PC-3 (cell line): Measurements from ENCODE around the gene BCAS3.

ENCODE experiments used
- CTCF ChIP-seq: fragments of 300-600 bp; sonication (generic); conservative IDR thresholded peaks from 2 replicates; pipeline ENCODE4 v1.5.1; 2017; ENCODE audit warnings: antibody characterized with exemption, low read depth, mild to moderate bottlenecking, low read length
- EZH2 ChIP-seq: fragments of 300-600 bp; sonication (generic); IDR thresholded peaks from one replicate; pipeline ENCODE4 v1.6.1; 2017; ENCODE audit warnings: antibody characterized with exemption, mild to moderate bottlenecking, low read length; ENCODE audit not compliant: unreplicated experiment
- EZH2phosphoT487 ChIP-seq: fragments of 300-600 bp; sonication (generic); IDR thresholded peaks from 2 replicates; pipeline ENCODE4 v1.6.1; 2018; ENCODE audit warnings: mild to moderate bottlenecking, antibody characterized with exemption, low read length, borderline replicate concordance

GRCh38 chr17:60809421-60809820 lies 131.8 kb downstream of the BCAS3 start:
- no peak for TF ChIP-seq CTCF
- TF ChIP-seq EZH2 = no peak
- TF ChIP-seq EZH2phosphoT487 = no peak
